ENCODE measurements around the gene MIPOL1.

MIPOL1 gene

DNA sequence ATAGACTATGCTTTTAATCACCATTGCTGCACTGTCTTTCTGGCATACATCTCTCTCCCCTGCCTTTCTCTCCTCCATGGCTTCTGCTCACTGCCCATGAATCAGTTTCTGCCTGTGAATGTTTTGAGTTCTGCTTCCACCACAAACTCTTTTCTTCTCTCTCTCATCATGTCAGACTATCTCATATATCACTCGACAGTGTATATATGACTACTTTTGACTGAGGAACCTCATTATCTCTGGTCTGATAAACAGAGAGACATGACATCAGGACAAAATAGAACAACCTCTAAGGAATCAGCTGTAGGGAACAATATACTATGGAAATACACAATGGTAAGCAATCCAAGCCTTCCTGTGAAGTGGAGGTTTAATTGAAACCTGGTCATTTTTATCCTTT lies 219.4 kb downstream of the MIPOL1 start:
- POLR2A ChIA-PET = no interaction called here
- Histone ChIP-seq H3K9me3 (ENCODE audit: control insufficient read depth, insufficient read depth, low read depth, low read length) (no peaks in the 10 kb centered on the region), H3K4me1 (ENCODE audit: control insufficient read depth, insufficient read depth, low read length) (no peaks in the 10 kb centered on the region; the same call in 1 of the 2 replicates), H3K36me3 (ENCODE audit: control insufficient read depth in 2 of 2, insufficient read depth in 1 of 2, low read length in 2 of 2) (no peaks in the 10 kb centered on the region), H3K4me3 (ENCODE audit: low read depth, low read length) (no peak overlapping the region), H3K27ac (ENCODE audit: extremely low read depth, low read depth, low read length) (no peak overlapping the region)
- no peak for TF ChIP-seq ZNF10 (tag by site-specific recombination; IDR thresholded peaks at IDR 0.05)
- TF ChIP-seq, protein P1, sequence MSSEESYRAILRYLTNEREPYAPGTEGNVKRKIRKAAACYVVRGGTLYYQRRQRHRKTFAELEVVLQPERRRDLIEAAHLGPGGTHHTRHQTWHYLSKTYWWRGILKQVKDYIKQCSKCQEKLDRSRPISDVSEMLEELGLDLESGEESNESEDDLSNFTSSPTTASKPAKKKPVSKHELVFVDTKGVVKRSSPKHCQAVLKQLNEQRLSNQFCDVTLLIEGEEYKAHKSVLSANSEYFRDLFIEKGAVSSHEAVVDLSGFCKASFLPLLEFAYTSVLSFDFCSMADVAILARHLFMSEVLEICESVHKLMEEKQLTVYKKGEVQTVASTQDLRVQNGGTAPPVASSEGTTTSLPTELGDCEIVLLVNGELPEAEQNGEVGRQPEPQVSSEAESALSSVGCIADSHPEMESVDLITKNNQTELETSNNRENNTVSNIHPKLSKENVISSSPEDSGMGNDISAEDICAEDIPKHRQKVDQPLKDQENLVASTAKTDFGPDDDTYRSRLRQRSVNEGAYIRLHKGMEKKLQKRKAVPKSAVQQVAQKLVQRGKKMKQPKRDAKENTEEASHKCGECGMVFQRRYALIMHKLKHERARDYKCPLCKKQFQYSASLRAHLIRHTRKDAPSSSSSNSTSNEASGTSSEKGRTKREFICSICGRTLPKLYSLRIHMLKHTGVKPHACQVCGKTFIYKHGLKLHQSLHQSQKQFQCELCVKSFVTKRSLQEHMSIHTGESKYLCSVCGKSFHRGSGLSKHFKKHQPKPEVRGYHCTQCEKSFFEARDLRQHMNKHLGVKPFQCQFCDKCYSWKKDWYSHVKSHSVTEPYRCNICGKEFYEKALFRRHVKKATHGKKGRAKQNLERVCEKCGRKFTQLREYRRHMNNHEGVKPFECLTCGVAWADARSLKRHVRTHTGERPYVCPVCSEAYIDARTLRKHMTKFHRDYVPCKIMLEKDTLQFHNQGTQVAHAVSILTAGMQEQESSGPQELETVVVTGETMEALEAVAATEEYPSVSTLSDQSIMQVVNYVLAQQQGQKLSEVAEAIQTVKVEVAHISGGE (tag by site-specific recombination; conservative IDR thresholded peaks at IDR 0.05; ENCODE audit: low read depth) = no peak
- TF ChIP-seq SETDB1 (IDR thresholded peaks at IDR 0.05; ENCODE audit: insufficient read length, low read length) = no peak
- no peak for TF ChIP-seq ZNF843 (tag by site-specific recombination; IDR thresholded peaks at IDR 0.05)
- TF ChIP-seq KLF8 (tag by site-specific recombination; IDR thresholded peaks at IDR 0.05) = no peak
- TF ChIP-seq ZNF785 (tag by site-specific recombination; IDR thresholded peaks at IDR 0.05) = no peak
- TF ChIP-seq, protein P2, sequence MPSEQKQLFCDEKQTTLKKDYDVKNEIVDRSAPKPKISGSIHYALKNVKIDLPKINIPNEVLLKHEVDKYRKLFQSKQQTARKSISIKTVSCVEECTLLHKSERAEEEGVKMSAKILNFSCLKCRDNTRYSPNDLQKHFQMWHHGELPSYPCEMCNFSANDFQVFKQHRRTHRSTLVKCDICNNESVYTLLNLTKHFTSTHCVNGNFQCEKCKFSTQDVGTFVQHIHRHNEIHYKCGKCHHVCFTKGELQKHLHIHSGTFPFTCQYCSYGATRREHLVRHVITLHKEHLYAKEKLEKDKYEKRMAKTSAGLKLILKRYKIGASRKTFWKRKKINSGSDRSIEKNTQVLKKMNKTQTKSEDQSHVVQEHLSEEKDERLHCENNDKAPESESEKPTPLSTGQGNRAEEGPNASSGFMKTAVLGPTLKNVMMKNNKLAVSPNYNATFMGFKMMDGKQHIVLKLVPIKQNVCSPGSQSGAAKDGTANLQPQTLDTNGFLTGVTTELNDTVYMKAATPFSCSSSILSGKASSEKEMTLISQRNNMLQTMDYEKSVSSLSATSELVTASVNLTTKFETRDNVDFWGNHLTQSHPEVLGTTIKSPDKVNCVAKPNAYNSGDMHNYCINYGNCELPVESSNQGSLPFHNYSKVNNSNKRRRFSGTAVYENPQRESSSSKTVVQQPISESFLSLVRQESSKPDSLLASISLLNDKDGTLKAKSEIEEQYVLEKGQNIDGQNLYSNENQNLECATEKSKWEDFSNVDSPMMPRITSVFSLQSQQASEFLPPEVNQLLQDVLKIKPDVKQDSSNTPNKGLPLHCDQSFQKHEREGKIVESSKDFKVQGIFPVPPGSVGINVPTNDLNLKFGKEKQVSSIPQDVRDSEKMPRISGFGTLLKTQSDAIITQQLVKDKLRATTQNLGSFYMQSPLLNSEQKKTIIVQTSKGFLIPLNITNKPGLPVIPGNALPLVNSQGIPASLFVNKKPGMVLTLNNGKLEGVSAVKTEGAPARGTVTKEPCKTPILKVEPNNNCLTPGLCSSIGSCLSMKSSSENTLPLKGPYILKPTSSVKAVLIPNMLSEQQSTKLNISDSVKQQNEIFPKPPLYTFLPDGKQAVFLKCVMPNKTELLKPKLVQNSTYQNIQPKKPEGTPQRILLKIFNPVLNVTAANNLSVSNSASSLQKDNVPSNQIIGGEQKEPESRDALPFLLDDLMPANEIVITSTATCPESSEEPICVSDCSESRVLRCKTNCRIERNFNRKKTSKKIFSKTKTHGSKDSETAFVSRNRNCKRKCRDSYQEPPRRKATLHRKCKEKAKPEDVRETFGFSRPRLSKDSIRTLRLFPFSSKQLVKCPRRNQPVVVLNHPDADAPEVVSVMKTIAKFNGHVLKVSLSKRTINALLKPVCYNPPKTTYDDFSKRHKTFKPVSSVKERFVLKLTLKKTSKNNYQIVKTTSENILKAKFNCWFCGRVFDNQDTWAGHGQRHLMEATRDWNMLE (tag by site-specific recombination; conservative IDR thresholded peaks at IDR 0.05; ENCODE audit: low read depth) = no peak
- TF ChIP-seq SCRT2 (tag by site-specific recombination; IDR thresholded peaks at IDR 0.05) = no peak
- no peak for TF ChIP-seq ZNF138 (tag by site-specific recombination; IDR thresholded peaks at IDR 0.05; ENCODE audit: borderline replicate concordance)
- TF ChIP-seq EGR2 (tag by site-specific recombination; IDR thresholded peaks at IDR 0.05; ENCODE audit: low read depth) = no peak
- TF ChIP-seq, protein P3, sequence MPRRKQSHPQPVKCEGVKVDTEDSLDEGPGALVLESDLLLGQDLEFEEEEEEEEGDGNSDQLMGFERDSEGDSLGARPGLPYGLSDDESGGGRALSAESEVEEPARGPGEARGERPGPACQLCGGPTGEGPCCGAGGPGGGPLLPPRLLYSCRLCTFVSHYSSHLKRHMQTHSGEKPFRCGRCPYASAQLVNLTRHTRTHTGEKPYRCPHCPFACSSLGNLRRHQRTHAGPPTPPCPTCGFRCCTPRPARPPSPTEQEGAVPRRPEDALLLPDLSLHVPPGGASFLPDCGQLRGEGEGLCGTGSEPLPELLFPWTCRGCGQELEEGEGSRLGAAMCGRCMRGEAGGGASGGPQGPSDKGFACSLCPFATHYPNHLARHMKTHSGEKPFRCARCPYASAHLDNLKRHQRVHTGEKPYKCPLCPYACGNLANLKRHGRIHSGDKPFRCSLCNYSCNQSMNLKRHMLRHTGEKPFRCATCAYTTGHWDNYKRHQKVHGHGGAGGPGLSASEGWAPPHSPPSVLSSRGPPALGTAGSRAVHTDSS (tag by site-specific recombination; IDR thresholded peaks at IDR 0.05) = no peak
- TF ChIP-seq SP2 (tag by site-specific recombination; IDR thresholded peaks at IDR 0.05) = no peak
- TF ChIP-seq ZNF707 (tag by site-specific recombination; IDR thresholded peaks at IDR 0.05) = no peak
- TF ChIP-seq ZNF157 (tag by site-specific recombination; IDR thresholded peaks at IDR 0.05) = no peak
- no peak for TF ChIP-seq ZNF274 (IDR thresholded peaks at IDR 0.05; ENCODE audit: low read length)
- no peak for TF ChIP-seq ZNF274 (tag by site-specific recombination; IDR thresholded peaks at IDR 0.05; ENCODE audit: borderline replicate concordance)
- TF ChIP-seq, protein P4, sequence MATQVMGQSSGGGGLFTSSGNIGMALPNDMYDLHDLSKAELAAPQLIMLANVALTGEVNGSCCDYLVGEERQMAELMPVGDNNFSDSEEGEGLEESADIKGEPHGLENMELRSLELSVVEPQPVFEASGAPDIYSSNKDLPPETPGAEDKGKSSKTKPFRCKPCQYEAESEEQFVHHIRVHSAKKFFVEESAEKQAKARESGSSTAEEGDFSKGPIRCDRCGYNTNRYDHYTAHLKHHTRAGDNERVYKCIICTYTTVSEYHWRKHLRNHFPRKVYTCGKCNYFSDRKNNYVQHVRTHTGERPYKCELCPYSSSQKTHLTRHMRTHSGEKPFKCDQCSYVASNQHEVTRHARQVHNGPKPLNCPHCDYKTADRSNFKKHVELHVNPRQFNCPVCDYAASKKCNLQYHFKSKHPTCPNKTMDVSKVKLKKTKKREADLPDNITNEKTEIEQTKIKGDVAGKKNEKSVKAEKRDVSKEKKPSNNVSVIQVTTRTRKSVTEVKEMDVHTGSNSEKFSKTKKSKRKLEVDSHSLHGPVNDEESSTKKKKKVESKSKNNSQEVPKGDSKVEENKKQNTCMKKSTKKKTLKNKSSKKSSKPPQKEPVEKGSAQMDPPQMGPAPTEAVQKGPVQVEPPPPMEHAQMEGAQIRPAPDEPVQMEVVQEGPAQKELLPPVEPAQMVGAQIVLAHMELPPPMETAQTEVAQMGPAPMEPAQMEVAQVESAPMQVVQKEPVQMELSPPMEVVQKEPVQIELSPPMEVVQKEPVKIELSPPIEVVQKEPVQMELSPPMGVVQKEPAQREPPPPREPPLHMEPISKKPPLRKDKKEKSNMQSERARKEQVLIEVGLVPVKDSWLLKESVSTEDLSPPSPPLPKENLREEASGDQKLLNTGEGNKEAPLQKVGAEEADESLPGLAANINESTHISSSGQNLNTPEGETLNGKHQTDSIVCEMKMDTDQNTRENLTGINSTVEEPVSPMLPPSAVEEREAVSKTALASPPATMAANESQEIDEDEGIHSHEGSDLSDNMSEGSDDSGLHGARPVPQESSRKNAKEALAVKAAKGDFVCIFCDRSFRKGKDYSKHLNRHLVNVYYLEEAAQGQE (tag by site-specific recombination; IDR thresholded peaks at IDR 0.05) = no peak
- TF ChIP-seq, protein P5, sequence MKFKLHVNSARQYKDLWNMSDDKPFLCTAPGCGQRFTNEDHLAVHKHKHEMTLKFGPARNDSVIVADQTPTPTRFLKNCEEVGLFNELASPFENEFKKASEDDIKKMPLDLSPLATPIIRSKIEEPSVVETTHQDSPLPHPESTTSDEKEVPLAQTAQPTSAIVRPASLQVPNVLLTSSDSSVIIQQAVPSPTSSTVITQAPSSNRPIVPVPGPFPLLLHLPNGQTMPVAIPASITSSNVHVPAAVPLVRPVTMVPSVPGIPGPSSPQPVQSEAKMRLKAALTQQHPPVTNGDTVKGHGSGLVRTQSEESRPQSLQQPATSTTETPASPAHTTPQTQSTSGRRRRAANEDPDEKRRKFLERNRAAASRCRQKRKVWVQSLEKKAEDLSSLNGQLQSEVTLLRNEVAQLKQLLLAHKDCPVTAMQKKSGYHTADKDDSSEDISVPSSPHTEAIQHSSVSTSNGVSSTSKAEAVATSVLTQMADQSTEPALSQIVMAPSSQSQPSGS (tag by site-specific recombination; IDR thresholded peaks at IDR 0.05; ENCODE audit: low read depth) = no peak
- CTCF ChIA-PET = interaction anchor here (0.7 kb wide), 1 partner anchor 97 kb away, joined by 3 read pairs; no protein-coding TSS in a partner anchor
